ENCODE data around the gene MOV10L1. TPM values are rescaled to one million over a fixed set of nuclear protein-coding genes. Genes with fewer than 3 reads are reported as not detected.
"Not testable (repeated sequence)": the region's sequence is repeated elsewhere in the genome, so short reads cannot be mapped to it uniquely, and the experiment has no call there.

Gene MOV10L1
- total RNA-seq, 4 donors from 2014 or later, result 0.23 to 0.83 (median 0.40) TPM

GRCh38 chr22:50161508-50162390, 71.9 kb downstream of the MOV10L1 start:
- WGBS, result 86% methylated on average over 18 of the region's 23 CpGs
- intact Hi-C loops (cut with DNase I), result no loop called here
- H3K36me3 ChIP-seq, result no peaks in the 10 kb centered on the region
- H3K9me3 ChIP-seq, result no peaks in the 10 kb centered on the region
- H3K4me3 ChIP-seq, result no peak overlapping the region
- H3K4me1 ChIP-seq, result no peaks in the 10 kb centered on the region
- DNase-seq (ENCODE audit: extremely low spot score), result no peak
- no peak overlapping the region for H3K27ac ChIP-seq (replicated peaks in 1 of 4)
- TF ChIP-seq CTCF (IDR thresholded peaks at IDR 0.05) (no peak), POLR2AphosphoS5 (IDR thresholded peaks at IDR 0.05) (no peak), POLR2A (IDR thresholded peaks at IDR 0.05; ENCODE audit: low read depth) (no peak), EP300 (IDR thresholded peaks at IDR 0.05) (no peak)
- H3K27me3 ChIP-seq, result peaks cover 0 to 16% (median 0%) of the 10 kb centered on the region in 4 donors

GRCh38 chr22:50162391-50162956, 72.7 kb downstream of the MOV10L1 start:
- Histone ChIP-seq H3K9me3 (no peaks in the 10 kb centered on the region), H3K36me3 (no peaks in the 10 kb centered on the region), H3K4me3 (no peak overlapping the region), H3K27ac (replicated peaks in 1 of 4) (no peak overlapping the region), H3K27me3 (peaks cover 0 to 16% (median 0%) of the 10 kb centered on the region in 4 donors), H3K4me1 (no peaks in the 10 kb centered on the region)
- no peak for DNase-seq (ENCODE audit: extremely low spot score)
- intact Hi-C loops (cut with DNase I), result no loop called here
- 89% methylated on average over 5 of the region's 10 CpGs for WGBS
- TF ChIP-seq POLR2AphosphoS5 (IDR thresholded peaks at IDR 0.05), result no peak
- TF ChIP-seq CTCF (IDR thresholded peaks at IDR 0.05), result no peak
- TF ChIP-seq EP300 (IDR thresholded peaks at IDR 0.05), result no peak
- TF ChIP-seq POLR2A (IDR thresholded peaks at IDR 0.05; ENCODE audit: low read depth), result no peak

- Histone ChIP-seq H3K9me3 (no peaks in the 10 kb centered on the region), H3K4me3 (no peak overlapping the region), H3K36me3 (no peaks in the 10 kb centered on the region), H3K4me1 (peaks cover 6 to 11% (median 10%) of the 10 kb centered on the region in 4 donors), H3K27ac (replicated peaks in 1 of 4) (no peak overlapping the region), H3K27me3 (peaks cover 0 to 33% (median 5%) of the 10 kb centered on the region in 4 donors)
- intact Hi-C loops (cut with DNase I), result no loop called here
- no peak for TF ChIP-seq POLR2AphosphoS5 (IDR thresholded peaks at IDR 0.05)
- no peak for TF ChIP-seq POLR2A (IDR thresholded peaks at IDR 0.05; ENCODE audit: low read depth)
- no peak for TF ChIP-seq EP300 (IDR thresholded peaks at IDR 0.05)
- TF ChIP-seq CTCF (IDR thresholded peaks at IDR 0.05), result no peak
- DNase-seq (ENCODE audit: extremely low spot score), result no peak
- 90% methylated on average over 12 of the region's 28 CpGs for WGBS
These were observed 75.8 kb downstream of the MOV10L1 start for GRCh38 chr22:50165436-50166123.

GRCh38 chr22:50167689-50168489, 78.1 kb downstream of the MOV10L1 start:
- no peak overlapping the region for H3K27ac ChIP-seq (replicated peaks in 1 of 4)
- peaks cover 11 to 20% (median 18%) of the 10 kb centered on the region in 4 donors for H3K4me1 ChIP-seq
- no peak for TF ChIP-seq POLR2A (IDR thresholded peaks at IDR 0.05; ENCODE audit: low read depth)
- TF ChIP-seq POLR2AphosphoS5 (IDR thresholded peaks at IDR 0.05), result no peak
- TF ChIP-seq CTCF (IDR thresholded peaks at IDR 0.05), result no peak
- TF ChIP-seq EP300 (IDR thresholded peaks at IDR 0.05), result no peak
- no peaks in the 10 kb centered on the region for H3K36me3 ChIP-seq
- no peak for DNase-seq (ENCODE audit: extremely low spot score)
- intact Hi-C loops (cut with DNase I), result no loop called here
- WGBS, result 60% methylated on average over 11 of the region's 11 CpGs
- H3K27me3 ChIP-seq, result peaks cover 3 to 40% (median 9%) of the 10 kb centered on the region in 4 donors
- H3K4me3 ChIP-seq, result no peak overlapping the region
- no peaks in the 10 kb centered on the region for H3K9me3 ChIP-seq

- H3K4me3 ChIP-seq; intact Hi-C loops (cut with DNase I); H3K9me3 ChIP-seq; H3K27ac ChIP-seq (replicated peaks in 1 of 4); DNase-seq (ENCODE audit: extremely low spot score); H3K36me3 ChIP-seq: not testable (repeated sequence)
- Histone ChIP-seq H3K27me3 (peaks cover 3 to 46% (median 9%) of the 10 kb centered on the region in 4 donors), H3K4me1 (peaks cover 11 to 20% (median 18%) of the 10 kb centered on the region in 4 donors)
- WGBS, result 84% methylated on average over 5 of the region's 5 CpGs
These were observed 78.8 kb downstream of the MOV10L1 start for GRCh38 chr22:50168490-50169180.

Measured in esophagus muscularis mucosa (tissue), 4 donors.